MCF 10A (cell line): ENCODE measurements around the gene ATP5PB. TPM values are rescaled to one million over a fixed set of nuclear protein-coding genes. Genes with fewer than 3 reads are reported as not detected.
A peak's percentile ranks its signal among the peaks of the same experiment; 100 is the strongest.

Source experiments
- Bru-seq: library from RNA; stranded (reverse); fragments of 400-500 nt; gene quantifications from one replicate; lab custom pipeline; 2021; lab: Mats Ljungman, UMichigan
- BruChase-seq, 2 experiments: library from RNA; stranded (reverse); fragments of 400-500 nt; gene quantifications; one replicate each; lab custom pipeline; 2021; lab: Mats Ljungman, UMichigan
- BruUV-seq: library from RNA; stranded (reverse); fragments of 400-500 nt; replicated peaks from 2 replicates; lab custom pipeline; 2021; lab: Mats Ljungman, UMichigan
- CTCF ChIA-PET: fragments of 300-600 bp; sonication (Branson Sonifier 250); formaldehyde crosslinking; extraction: SDS; loops from one replicate; lab custom pipeline; 2021; ENCODE audit warnings: antibody characterized with exemption, inconsistent platforms; lab: Yijun Ruan, JAX
- POLR2A ChIA-PET: fragments of 300-600, 350-650 bp; sonication (Branson Sonifier 250); formaldehyde crosslinking; extraction: SDS; loops from one replicate; lab custom pipeline; 2020; ENCODE audit warnings: antibody characterized with exemption, inconsistent platforms; lab: Yijun Ruan, JAX
- DNase-seq: peaks from one replicate; pipeline ENCODE4 v3.0.0-alpha.2; 2018; ENCODE audit not compliant: unreplicated experiment
- H3K27ac Mint-ChIP-seq: one replicate; pipeline ENCODE4 v1.8.0; 2022; ENCODE audit warnings: mild to moderate bottlenecking, low read depth, mixed read lengths; ENCODE audit not compliant: unreplicated experiment
- H3K27me3 Mint-ChIP-seq: one replicate; pipeline ENCODE4 v1.8.0; 2022; ENCODE audit warnings: mixed read lengths; ENCODE audit not compliant: insufficient read depth, unreplicated experiment
- H3K36me3 Mint-ChIP-seq: one replicate; pipeline ENCODE4 v1.8.0; 2022; ENCODE audit warnings: mild to moderate bottlenecking, moderate library complexity, mixed read lengths; ENCODE audit not compliant: insufficient read depth, unreplicated experiment
- H3K4me1 Mint-ChIP-seq: one replicate; pipeline ENCODE4 v1.8.0; 2022; ENCODE audit warnings: mixed read lengths; ENCODE audit not compliant: insufficient read depth, unreplicated experiment
- H3K4me3 Mint-ChIP-seq: one replicate; pipeline ENCODE4 v1.8.0; 2022; ENCODE audit warnings: mild to moderate bottlenecking, moderate library complexity, mixed read lengths; ENCODE audit not compliant: unreplicated experiment
- H3K9me3 Mint-ChIP-seq: one replicate; pipeline ENCODE4 v1.8.0; 2022; ENCODE audit warnings: mixed read lengths; ENCODE audit not compliant: unreplicated experiment
- intact Hi-C: fragments of 100-400 bp; cut with micrococcal nuclease; formaldehyde crosslinking; loops from 2 replicates; pipeline ENCODE4 v1.14.1; 2022
- long read RNA-seq: library from polyadenylated mRNA; stranded (forward); transcript quantifications from one replicate; pipeline ENCODE4 v2.0.0, GENCODE V29; 2022
- total RNA-seq: library from RNA; stranded (reverse); gene quantifications from 2 replicates; pipeline ENCODE4 v1.2.3, GENCODE V29; 2022
- TF ChIP-seq, protein P1 (sequence below): fragments of 200-600 bp; IDR thresholded peaks from one replicate; pipeline ENCODE4 v1.8.0; 2022; ENCODE audit warnings: antibody characterized with exemption, mild to moderate bottlenecking; ENCODE audit not compliant: unreplicated experiment

ATP5PB gene
- total RNA-seq (317 and 348 TPM in 2 replicates), Bru-seq, nascent RNA (percentile 95 among the genes with signal in this experiment), BruChase-seq, experiment 1, labeled RNA remaining after a 6-hour chase (percentile 95 among the genes with signal in this experiment), BruChase-seq, experiment 2, labeled RNA remaining after a 2-hour chase (percentile 93 among the genes with signal in this experiment)
- long read RNA-seq, transcript ATP5PB-201 (6 exons, 1,040 nt), result minor isoform, 26 of 592 reads
- long read RNA-seq, transcript ATP5PB-202 (7 exons, 3,156 nt), result major isoform, 543 of 592 reads
- long read RNA-seq, partial matches to known transcripts, result 3 of 592 reads
- long read RNA-seq, other reads (novel, unspliced or antisense), result 18 of 592 reads

DNA sequence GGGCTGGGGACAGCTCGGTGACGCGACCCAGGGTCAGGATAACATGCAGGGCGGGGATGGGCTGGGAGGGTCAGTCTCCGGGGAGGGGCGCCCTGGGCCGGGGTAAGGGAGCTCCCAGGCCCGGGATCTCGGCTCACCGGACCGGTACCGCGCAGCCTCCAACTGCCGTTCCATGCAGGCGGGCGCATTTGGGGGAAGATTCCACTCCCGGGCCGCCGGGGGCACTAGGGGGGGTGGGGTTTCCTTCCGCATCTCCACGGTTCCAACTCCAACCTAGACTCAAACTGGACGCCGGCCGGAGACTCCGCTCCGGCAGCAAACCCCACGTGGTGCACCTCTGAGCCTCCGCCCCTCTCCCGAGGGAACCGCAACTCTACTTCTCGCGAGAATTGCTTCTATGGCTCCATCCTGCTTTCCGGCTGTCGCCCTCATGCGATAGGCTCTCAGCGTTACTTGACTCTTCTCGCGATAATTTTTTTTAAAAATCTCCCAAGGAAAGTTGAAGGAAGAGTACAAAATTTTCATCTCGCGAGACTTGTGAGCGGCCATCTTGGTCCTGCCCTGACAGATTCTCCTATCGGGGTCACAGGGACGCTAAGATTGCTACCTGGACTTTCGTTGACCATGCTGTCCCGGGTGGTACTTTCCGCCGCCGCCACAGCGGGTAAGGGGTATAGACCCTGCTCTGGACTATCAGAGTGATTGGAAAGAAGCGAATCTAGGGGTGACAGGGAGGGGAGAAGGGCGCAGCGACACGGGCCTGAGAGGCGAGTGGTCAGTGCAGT, at the start of gene ATP5PB, which contains the start of gene WDR77:
ATP5PB (plus strand) TSS at position 547 of the 785 bp plus-strand sequence; CDS start at position 625, 78 bp downstream.
WDR77 (minus strand) TSS at position 339 of the 785 bp plus-strand sequence; CDS start at position 252, 87 bp downstream.
- peak within 1 kb of the TSS; percentile 99 for H3K27ac Mint-ChIP-seq
- intact Hi-C loops, result no loop called here
- H3K36me3 Mint-ChIP-seq, result peaks cover 33% of the 10 kb centered on the region
- TF ChIP-seq, protein P1, sequence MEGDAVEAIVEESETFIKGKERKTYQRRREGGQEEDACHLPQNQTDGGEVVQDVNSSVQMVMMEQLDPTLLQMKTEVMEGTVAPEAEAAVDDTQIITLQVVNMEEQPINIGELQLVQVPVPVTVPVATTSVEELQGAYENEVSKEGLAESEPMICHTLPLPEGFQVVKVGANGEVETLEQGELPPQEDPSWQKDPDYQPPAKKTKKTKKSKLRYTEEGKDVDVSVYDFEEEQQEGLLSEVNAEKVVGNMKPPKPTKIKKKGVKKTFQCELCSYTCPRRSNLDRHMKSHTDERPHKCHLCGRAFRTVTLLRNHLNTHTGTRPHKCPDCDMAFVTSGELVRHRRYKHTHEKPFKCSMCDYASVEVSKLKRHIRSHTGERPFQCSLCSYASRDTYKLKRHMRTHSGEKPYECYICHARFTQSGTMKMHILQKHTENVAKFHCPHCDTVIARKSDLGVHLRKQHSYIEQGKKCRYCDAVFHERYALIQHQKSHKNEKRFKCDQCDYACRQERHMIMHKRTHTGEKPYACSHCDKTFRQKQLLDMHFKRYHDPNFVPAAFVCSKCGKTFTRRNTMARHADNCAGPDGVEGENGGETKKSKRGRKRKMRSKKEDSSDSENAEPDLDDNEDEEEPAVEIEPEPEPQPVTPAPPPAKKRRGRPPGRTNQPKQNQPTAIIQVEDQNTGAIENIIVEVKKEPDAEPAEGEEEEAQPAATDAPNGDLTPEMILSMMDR, result no peak
- peak; percentile 98 for DNase-seq
- no peaks in the 10 kb centered on the region for H3K27me3 Mint-ChIP-seq
- no peaks in the 10 kb centered on the region for H3K9me3 Mint-ChIP-seq
- ChIA-PET POLR2A (interaction anchor here (0.7 to 2.8 kb wide), 14 partner anchors 10 to 737 kb away, joined by 3 to 22 read pairs (median 5); partner anchors contain the start of genes CEPT1, DRAM2, INKA2 and OVGP1), CTCF (interaction anchor here (0.5 to 2.0 kb wide), 3 partner anchors 9 to 263 kb away, joined by 3 to 6 read pairs (median 4); no protein-coding TSS in a partner anchor)
- H3K4me3 Mint-ChIP-seq, result peak within 1 kb of the TSS; percentile 97
- H3K4me1 Mint-ChIP-seq, result peaks cover 36% of the 10 kb centered on the region
- no TSS peak for BruUV-seq

DNA sequence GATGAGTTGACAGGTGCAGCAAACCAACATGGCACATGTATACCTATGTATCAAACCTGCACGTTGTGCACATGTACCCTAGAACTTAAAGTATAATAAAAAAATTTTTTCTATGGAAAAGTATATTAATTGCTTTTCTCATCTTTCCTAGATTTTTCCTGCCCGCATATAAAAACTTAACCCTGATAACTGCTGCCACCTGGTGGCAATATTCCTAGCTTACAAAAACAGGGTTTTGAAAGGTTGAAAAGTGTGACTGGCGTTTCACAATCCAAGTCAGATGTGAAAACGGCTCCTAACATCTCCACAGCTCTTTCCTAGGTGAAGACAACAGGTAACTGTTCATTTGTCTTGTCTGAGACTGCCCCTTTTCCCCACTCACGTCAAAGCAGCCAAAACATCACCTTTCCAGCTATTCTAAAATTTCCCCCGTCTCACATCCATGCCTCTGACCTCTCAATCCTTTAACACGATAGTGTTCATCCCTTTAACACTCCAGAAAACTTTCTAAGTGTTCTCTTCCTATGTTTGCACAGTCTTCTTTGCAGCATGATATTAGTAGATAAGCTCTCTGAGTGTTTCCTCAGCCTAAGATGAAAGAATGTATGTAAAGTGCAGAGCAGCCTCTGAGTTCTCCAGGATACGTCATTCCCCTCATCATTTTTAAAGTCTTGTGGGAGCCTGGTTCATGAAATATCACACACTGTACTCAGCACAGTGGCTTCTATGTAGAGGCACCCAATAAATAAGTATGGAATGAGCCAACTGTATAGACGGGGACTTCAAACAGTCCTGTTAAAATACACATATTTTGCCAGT, 49.3 kb upstream of the ATP5PB start:
- POLR2A ChIA-PET, result interaction anchor here (0.6 to 2.0 kb wide), 2 partner anchors 172 to 1260 kb away, joined by 5 to 6 read pairs; partner anchors contain the start of gene CHI3L2
- no TSS peak for BruUV-seq

GRCh38 chr1:111402083-111402482, 47.2 kb upstream of the ATP5PB start:
- no peak for DNase-seq
- no peaks in the 10 kb centered on the region for H3K9me3 Mint-ChIP-seq
- H3K27me3 Mint-ChIP-seq, result peaks cover 40% of the 10 kb centered on the region

More for the DNA sequence above, 49.3 kb upstream of the ATP5PB start:
- Mint-ChIP-seq H3K4me3 (no peak overlapping the region), H3K36me3 (no peaks in the 10 kb centered on the region), H3K9me3 (no peaks in the 10 kb centered on the region), H3K27me3 (peaks cover 61% of the 10 kb centered on the region), H3K4me1 (no peaks in the 10 kb centered on the region), H3K27ac (no peak overlapping the region)
- DNase-seq, result peak; percentile 64
- intact Hi-C loops, result loop anchor here (1.0 to 2.0 kb wide), 3 partner anchors 65 to 370 kb away; no protein-coding TSS in a partner anchor
- CTCF ChIA-PET, result interaction anchor here (0.5 to 5.8 kb wide), 41 partner anchors 10 to 862 kb away, joined by 3 to 95 read pairs (median 5); partner anchors contain the start of genes CHI3L2 and OVGP1
- TF ChIP-seq, protein P1, result peak; percentile 54

More at GRCh38 chr1:111402083-111402482, 47.2 kb upstream of the ATP5PB start:
- CTCF ChIA-PET, result interaction anchor here (0.6 to 5.8 kb wide), 8 partner anchors 16 to 410 kb away, joined by 3 to 95 read pairs (median 4); no protein-coding TSS in a partner anchor
- H3K27ac Mint-ChIP-seq, result no peak overlapping the region
- H3K4me1 Mint-ChIP-seq, result peaks cover 6% of the 10 kb centered on the region
- H3K36me3 Mint-ChIP-seq, result peaks cover 7% of the 10 kb centered on the region
- POLR2A ChIA-PET, result no interaction called here
- intact Hi-C loops, result no loop called here
- TF ChIP-seq, protein P1, result no peak
- BruUV-seq, result no TSS peak
- no peak overlapping the region for H3K4me3 Mint-ChIP-seq
